Activated naive CD8-positive, alpha-beta T cell (primary cell): Measurements from ENCODE around the gene FGF7.

ENCODE experiments used
- H3K27ac Mint-ChIP-seq: one replicate; pipeline ENCODE4 v1.8.0; 2021; ENCODE audit warnings: mixed read lengths
- H3K27me3 Mint-ChIP-seq: one replicate; pipeline ENCODE4 v1.8.0; 2021; ENCODE audit warnings: mixed read lengths
- H3K36me3 Mint-ChIP-seq: one replicate; pipeline ENCODE4 v1.8.0; 2021; ENCODE audit warnings: mixed read lengths
- H3K4me1 Mint-ChIP-seq: one replicate; pipeline ENCODE4 v1.8.0; 2021; ENCODE audit warnings: low read depth, mixed read lengths
- H3K4me3 Mint-ChIP-seq: one replicate; pipeline ENCODE4 v1.8.0; 2021; ENCODE audit warnings: mild to moderate bottlenecking, mixed read lengths
- H3K9me3 Mint-ChIP-seq: one replicate; pipeline ENCODE4 v1.8.0; 2021; ENCODE audit warnings: low read depth, mixed read lengths

The FGF7 gene

DNA sequence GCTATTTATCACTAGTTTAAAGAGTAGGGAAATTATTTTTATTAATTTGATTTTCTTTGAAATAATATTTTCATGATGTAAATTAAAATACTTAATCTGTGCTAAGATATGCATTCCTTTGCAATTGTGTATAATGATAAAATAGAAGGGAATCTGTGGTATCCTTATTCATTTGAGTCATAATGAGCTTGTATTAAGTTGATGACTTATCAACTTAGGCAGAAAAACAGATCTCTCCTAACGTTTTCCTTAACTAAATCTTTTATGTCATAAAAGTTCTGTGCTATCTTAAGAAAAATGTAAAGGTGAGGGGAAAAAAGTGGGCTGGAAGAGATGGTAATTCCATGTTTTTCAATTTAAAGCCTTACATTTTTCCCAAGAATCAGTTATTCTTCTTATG is 1.9 kb downstream of the FGF7 start:
- Mint-ChIP-seq H3K27ac (no peak overlapping the region), H3K27me3 (no peaks in the 10 kb centered on the region), H3K36me3 (no peaks in the 10 kb centered on the region), H3K4me3 (no peak overlapping the region), H3K4me1 (no peaks in the 10 kb centered on the region), H3K9me3 (no peaks in the 10 kb centered on the region)

DNA sequence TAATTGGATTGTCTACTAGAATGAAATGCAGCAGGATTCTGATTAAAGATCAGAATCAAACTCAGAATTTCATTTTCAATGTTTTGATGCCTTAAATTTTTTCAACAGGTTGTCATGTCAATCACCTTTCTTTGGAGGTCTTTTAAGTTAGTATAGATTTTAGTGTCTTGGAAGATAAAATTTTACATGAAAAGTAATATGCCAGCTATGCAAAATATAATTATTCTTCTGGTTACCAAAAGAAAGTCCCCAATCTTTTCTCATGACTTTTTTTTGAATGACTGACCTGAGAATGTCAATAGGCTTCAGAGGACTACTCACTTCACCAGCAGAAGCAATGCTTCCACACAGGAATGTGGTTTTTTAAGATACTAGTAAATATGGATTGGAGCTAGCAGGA is 4.3 kb downstream of the FGF7 start:
- Mint-ChIP-seq H3K4me1 (no peaks in the 10 kb centered on the region), H3K4me3 (no peak overlapping the region), H3K27ac (no peak overlapping the region), H3K36me3 (no peaks in the 10 kb centered on the region), H3K9me3 (no peaks in the 10 kb centered on the region), H3K27me3 (peaks cover 2% of the 10 kb centered on the region)

DNA sequence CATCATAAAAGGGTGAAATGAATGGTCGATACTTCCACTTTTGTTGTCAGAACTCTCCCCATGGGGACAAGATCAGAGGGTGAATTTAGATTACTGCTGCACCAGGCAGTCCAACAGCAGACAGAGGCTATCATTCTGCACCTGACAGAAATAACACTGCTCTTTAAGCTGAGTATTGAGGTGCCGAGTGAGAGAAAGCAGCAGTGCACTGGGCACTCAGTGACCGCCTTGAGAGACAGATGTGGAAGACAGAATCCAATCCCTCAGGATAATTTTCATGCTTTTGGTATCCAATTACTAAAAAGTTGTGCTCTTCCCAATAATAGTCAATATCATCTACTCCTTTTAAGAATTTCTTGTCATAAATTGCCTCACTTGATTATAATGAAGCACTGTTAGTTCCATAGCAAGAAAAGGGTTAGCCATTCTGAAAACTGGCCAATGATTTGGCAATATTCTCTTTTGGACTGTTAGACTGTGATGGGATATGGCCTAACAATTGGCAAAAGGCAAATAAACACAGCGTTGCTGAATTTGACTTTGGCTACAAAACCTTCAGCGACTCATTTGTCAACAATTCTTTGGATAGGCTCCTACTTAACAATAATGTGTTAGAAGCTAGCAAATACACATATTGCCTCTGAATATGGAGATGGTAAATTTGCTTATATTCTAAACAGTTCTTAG is 5.5 kb downstream of the FGF7 start:
- no peaks in the 10 kb centered on the region for H3K9me3 Mint-ChIP-seq
- H3K36me3 Mint-ChIP-seq = no peaks in the 10 kb centered on the region
- no peak overlapping the region for H3K4me3 Mint-ChIP-seq
- H3K4me1 Mint-ChIP-seq = no peaks in the 10 kb centered on the region
- H3K27me3 Mint-ChIP-seq = peaks cover 2% of the 10 kb centered on the region
- H3K27ac Mint-ChIP-seq = no peak overlapping the region

DNA sequence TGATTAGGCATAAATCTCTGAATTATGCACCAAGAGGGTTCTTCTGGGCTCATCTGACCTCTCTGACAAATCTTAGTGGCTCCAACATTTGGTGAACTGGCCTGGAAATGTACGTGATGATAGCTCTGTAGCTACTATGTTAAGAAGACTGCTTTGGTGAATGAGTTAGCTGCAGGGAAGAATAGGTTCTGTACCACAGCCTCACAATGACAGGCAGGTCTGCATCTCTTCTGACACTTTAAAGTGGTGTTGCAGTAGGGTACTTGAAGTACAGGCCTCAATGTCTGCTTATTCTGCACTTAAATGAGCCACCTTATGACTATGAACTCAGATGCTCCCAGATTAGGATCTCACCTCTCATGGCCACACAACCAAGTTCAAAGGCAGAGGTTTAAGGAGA is 7.0 kb downstream of the FGF7 start:
- H3K4me1 Mint-ChIP-seq = no peaks in the 10 kb centered on the region
- H3K9me3 Mint-ChIP-seq = no peaks in the 10 kb centered on the region
- no peak overlapping the region for H3K27ac Mint-ChIP-seq
- H3K27me3 Mint-ChIP-seq = peaks cover 2% of the 10 kb centered on the region
- no peak overlapping the region for H3K4me3 Mint-ChIP-seq
- H3K36me3 Mint-ChIP-seq = no peaks in the 10 kb centered on the region

DNA sequence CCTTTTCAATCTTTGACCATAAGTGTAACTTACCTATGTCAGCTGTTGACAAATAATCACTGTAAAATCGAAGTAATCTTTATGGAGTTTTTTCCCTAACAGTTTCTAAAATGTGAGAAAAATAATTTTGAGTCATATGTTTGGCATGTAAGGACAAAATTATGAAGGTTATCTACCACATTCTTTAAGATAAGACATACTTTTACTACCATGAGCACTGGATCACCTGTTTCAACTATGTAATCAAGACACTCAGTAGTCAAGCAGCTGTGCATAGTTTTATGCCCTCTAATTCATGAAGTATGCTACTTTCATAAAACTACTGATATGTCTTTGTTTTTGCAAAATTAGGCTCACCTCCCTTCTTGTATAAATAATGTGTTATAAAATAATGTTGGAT is 12.1 kb downstream of the FGF7 start:
- no peaks in the 10 kb centered on the region for H3K36me3 Mint-ChIP-seq
- no peak overlapping the region for H3K4me3 Mint-ChIP-seq
- H3K27ac Mint-ChIP-seq = no peak overlapping the region
- H3K9me3 Mint-ChIP-seq = no peaks in the 10 kb centered on the region
- no peaks in the 10 kb centered on the region for H3K4me1 Mint-ChIP-seq
- H3K27me3 Mint-ChIP-seq = no peaks in the 10 kb centered on the region

- H3K36me3 Mint-ChIP-seq = no peaks in the 10 kb centered on the region
- no peaks in the 10 kb centered on the region for H3K4me1 Mint-ChIP-seq
- no peaks in the 10 kb centered on the region for H3K9me3 Mint-ChIP-seq
- H3K4me3 Mint-ChIP-seq = no peak overlapping the region
- no peaks in the 10 kb centered on the region for H3K27me3 Mint-ChIP-seq
- H3K27ac Mint-ChIP-seq = no peak overlapping the region
These were observed 13.7 kb downstream of the FGF7 start for GRCh38 chr15:49436751-49437150.

GRCh38 chr15:49438962-49439631 is 16.1 kb downstream of the FGF7 start:
- Mint-ChIP-seq H3K9me3 (no peaks in the 10 kb centered on the region), H3K27me3 (no peaks in the 10 kb centered on the region), H3K4me3 (no peak overlapping the region), H3K36me3 (no peaks in the 10 kb centered on the region), H3K4me1 (no peaks in the 10 kb centered on the region), H3K27ac (no peak overlapping the region)

DNA sequence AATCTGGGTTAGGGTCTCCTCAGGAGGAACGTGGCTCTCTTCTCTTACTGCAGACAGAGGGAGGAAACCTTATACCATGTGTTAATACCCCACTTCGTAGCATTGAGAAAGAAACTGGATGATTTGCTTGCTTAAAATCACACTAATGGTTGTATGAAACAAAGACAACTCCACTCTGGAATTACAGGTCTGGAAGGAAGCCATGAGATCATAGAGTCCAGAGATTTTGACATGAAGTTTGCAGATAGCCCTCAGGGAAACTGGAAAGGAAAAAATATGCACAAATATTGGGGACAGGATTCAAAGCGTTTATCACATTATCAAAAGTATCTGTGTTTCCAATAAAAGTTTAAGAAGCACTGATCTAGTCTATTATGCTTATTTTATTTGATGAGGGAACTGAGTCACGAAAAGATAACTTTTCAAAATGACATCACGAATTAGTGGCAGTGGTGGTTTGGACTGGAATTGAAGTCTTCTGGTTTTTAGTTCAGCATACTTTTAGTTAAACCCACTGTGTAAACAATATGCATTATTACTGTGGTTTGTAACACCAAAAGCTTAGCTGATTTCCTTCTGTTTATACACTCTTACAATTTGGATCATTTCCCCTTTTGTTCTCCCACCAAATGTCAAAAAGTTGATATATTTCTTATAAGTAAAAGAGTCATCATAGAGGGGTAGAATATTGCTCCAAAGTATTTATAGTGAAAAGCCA is 16.8 kb downstream of the FGF7 start:
- H3K4me3 Mint-ChIP-seq = no peak overlapping the region
- no peaks in the 10 kb centered on the region for H3K9me3 Mint-ChIP-seq
- H3K27me3 Mint-ChIP-seq = no peaks in the 10 kb centered on the region
- H3K27ac Mint-ChIP-seq = no peak overlapping the region
- H3K36me3 Mint-ChIP-seq = no peaks in the 10 kb centered on the region
- no peaks in the 10 kb centered on the region for H3K4me1 Mint-ChIP-seq

DNA sequence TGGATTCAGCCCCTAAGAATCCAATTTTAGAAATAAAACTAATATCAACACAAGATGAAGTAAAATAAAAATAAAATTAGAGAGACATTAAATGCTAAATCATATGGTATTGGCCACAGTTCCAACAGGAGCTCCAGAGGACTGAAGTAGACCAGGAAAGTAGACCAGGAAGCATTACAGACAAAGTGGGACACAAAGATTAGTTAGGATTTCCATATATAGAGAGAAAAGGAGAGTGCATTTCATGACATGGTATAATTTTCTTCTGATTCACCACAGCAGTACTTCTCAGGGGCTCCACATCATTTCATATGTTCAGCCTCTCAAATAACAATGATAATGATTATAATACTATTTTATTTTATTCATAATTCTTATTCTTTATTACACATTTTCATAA is 18.3 kb downstream of the FGF7 start:
- Mint-ChIP-seq H3K9me3 (no peaks in the 10 kb centered on the region), H3K27me3 (peaks cover 2% of the 10 kb centered on the region), H3K4me3 (no peak overlapping the region), H3K4me1 (no peaks in the 10 kb centered on the region), H3K36me3 (no peaks in the 10 kb centered on the region), H3K27ac (no peak overlapping the region)

GRCh38 chr15:49441816-49442215 is 18.8 kb downstream of the FGF7 start:
- H3K27me3 Mint-ChIP-seq = peaks cover 2% of the 10 kb centered on the region
- no peaks in the 10 kb centered on the region for H3K36me3 Mint-ChIP-seq
- H3K4me1 Mint-ChIP-seq = no peaks in the 10 kb centered on the region
- H3K27ac Mint-ChIP-seq = no peak overlapping the region
- H3K4me3 Mint-ChIP-seq = no peak overlapping the region
- H3K9me3 Mint-ChIP-seq = no peaks in the 10 kb centered on the region

DNA sequence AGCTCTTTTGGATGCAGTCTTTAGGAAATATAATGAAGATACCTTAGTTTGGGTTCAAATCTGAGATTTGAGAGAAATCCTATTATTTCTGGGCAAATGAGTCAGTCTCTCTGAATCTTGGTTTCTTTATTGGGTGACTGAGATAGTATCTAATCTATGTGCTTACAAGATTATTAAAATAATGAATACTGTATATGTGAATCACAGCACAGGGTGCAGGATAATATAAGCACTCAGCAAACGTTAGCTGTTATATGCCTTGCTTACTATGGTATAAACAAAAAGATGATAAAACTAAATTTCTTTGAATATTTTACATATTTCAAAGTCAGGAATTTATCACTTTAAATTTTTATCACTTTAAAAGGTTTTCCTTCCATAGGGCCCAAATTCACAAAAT is 29.6 kb downstream of the FGF7 start:
- Mint-ChIP-seq H3K27ac (no peak overlapping the region), H3K27me3 (no peaks in the 10 kb centered on the region), H3K4me1 (no peaks in the 10 kb centered on the region), H3K9me3 (no peaks in the 10 kb centered on the region), H3K4me3 (no peak overlapping the region), H3K36me3 (no peaks in the 10 kb centered on the region)

GRCh38 chr15:49456166-49456565 is 33.1 kb downstream of the FGF7 start:
- H3K36me3 Mint-ChIP-seq = no peaks in the 10 kb centered on the region
- no peak overlapping the region for H3K27ac Mint-ChIP-seq
- no peaks in the 10 kb centered on the region for H3K9me3 Mint-ChIP-seq
- H3K27me3 Mint-ChIP-seq = peaks cover 3% of the 10 kb centered on the region
- no peak overlapping the region for H3K4me3 Mint-ChIP-seq
- H3K4me1 Mint-ChIP-seq = no peaks in the 10 kb centered on the region

DNA sequence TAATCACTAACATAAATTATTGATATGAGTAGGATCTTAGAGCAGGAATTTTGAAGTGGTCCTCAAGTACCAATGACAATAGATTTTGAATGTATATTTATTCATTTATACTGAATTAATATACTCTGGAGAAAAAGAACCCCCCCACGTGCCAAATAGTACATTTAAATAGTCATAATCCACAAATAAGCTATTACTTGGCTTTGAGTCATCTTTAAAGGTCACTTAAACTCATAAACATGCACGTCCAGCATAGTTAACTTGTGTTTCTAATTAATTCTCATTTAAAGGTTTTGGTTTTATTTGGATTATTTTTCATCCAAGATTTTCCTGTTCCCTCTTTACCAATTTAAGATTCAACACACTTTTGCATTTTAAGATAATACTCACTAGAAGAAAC is 35.1 kb downstream of the FGF7 start:
- H3K36me3 Mint-ChIP-seq = no peaks in the 10 kb centered on the region
- H3K4me3 Mint-ChIP-seq = no peak overlapping the region
- H3K27ac Mint-ChIP-seq = no peak overlapping the region
- no peaks in the 10 kb centered on the region for H3K9me3 Mint-ChIP-seq
- no peaks in the 10 kb centered on the region for H3K4me1 Mint-ChIP-seq
- H3K27me3 Mint-ChIP-seq = peaks cover 3% of the 10 kb centered on the region

- Mint-ChIP-seq H3K27ac (no peak overlapping the region), H3K36me3 (no peaks in the 10 kb centered on the region), H3K4me1 (no peaks in the 10 kb centered on the region), H3K27me3 (peaks cover 3% of the 10 kb centered on the region), H3K4me3 (no peak overlapping the region), H3K9me3 (no peaks in the 10 kb centered on the region)
These were observed 37.4 kb downstream of the FGF7 start for GRCh38 chr15:49460411-49460941.

GRCh38 chr15:49462232-49462844 is 39.3 kb downstream of the FGF7 start:
- Mint-ChIP-seq H3K4me3 (no peak overlapping the region), H3K36me3 (no peaks in the 10 kb centered on the region), H3K27ac (no peak overlapping the region), H3K9me3 (no peaks in the 10 kb centered on the region), H3K27me3 (peaks cover 3% of the 10 kb centered on the region), H3K4me1 (no peaks in the 10 kb centered on the region)
